Measurements from ENCODE around the gene ACRV1. TPM values are rescaled to one million over a fixed set of nuclear protein-coding genes. Genes with fewer than 3 reads are reported as not detected.

Gene ACRV1
- total and polyA plus RNA-seq, 2 of the 13 experiments (the other 11 are each of a cell fraction or from before 2014, with no cell fraction given) = not detected

DNA sequence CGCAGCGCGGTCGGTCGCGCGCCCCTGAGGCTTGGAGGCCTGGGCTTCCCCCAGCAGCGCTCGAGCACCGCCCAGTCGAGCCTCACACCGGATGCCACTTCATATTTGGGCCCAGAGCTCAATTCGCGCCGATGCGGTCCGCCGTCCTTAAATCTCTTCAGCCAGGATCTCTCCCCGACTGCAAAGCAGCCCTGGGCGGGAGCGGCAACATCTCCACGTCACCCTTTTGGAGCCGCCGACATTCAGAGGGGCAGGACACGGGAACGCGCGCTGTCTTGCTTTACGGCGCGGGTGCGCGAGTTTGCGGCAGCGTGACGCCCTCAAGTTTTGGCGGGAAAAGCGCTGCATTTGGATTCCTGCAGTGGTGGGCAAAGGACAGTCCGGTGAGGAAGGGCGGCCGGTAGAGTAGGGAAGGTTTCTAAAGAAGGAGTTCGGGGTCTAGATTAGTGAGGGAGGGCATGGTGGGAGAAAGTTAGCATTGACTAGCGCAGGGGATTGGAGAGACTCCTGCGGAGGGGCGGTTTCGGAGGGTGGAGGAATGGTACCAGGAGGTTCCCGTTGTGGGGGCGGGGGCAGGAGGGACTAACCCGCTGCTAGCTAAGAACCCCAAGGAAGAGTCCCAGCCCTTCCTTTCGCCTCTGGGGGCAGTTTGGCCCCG is 54.9 kb downstream of the ACRV1 start (continued):
- TF ChIP-seq ZNF556 (CRISPR knock-in tag; IDR thresholded peaks at IDR 0.05; ENCODE audit: borderline replicate concordance) = peak; percentile 75
- TF ChIP-seq SALL1 (CRISPR knock-in tag; IDR thresholded peaks at IDR 0.05) = peak; percentile 91
- TF ChIP-seq TCF7 (IDR thresholded peaks at IDR 0.05; ENCODE audit: low read depth) = no peak
- TF ChIP-seq NBN (conservative IDR thresholded peaks at IDR 0.05) = no peak
- TF ChIP-seq, protein P1, sequence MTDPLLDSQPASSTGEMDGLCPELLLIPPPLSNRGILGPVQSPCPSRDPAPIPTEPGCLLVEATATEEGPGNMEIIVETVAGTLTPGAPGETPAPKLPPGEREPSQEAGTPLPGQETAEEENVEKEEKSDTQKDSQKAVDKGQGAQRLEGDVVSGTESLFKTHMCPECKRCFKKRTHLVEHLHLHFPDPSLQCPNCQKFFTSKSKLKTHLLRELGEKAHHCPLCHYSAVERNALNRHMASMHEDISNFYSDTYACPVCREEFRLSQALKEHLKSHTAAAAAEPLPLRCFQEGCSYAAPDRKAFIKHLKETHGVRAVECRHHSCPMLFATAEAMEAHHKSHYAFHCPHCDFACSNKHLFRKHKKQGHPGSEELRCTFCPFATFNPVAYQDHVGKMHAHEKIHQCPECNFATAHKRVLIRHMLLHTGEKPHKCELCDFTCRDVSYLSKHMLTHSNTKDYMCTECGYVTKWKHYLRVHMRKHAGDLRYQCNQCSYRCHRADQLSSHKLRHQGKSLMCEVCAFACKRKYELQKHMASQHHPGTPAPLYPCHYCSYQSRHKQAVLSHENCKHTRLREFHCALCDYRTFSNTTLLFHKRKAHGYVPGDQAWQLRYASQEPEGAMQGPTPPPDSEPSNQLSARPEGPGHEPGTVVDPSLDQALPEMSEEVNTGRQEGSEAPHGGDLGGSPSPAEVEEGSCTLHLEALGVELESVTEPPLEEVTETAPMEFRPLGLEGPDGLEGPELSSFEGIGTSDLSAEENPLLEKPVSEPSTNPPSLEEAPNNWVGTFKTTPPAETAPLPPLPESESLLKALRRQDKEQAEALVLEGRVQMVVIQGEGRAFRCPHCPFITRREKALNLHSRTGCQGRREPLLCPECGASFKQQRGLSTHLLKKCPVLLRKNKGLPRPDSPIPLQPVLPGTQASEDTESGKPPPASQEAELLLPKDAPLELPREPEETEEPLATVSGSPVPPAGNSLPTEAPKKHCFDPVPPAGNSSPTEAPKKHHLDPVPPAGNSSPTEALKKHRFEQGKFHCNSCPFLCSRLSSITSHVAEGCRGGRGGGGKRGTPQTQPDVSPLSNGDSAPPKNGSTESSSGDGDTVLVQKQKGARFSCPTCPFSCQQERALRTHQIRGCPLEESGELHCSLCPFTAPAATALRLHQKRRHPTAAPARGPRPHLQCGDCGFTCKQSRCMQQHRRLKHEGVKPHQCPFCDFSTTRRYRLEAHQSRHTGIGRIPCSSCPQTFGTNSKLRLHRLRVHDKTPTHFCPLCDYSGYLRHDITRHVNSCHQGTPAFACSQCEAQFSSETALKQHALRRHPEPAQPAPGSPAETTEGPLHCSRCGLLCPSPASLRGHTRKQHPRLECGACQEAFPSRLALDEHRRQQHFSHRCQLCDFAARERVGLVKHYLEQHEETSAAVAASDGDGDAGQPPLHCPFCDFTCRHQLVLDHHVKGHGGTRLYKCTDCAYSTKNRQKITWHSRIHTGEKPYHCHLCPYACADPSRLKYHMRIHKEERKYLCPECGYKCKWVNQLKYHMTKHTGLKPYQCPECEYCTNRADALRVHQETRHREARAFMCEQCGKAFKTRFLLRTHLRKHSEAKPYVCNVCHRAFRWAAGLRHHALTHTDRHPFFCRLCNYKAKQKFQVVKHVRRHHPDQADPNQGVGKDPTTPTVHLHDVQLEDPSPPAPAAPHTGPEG (CRISPR knock-in tag; IDR thresholded peaks at IDR 0.05) = peak; percentile 95
- TF ChIP-seq ISL2 (CRISPR knock-in tag; IDR thresholded peaks at IDR 0.05) = peak; percentile 86
- TF ChIP-seq SOX13 (IDR thresholded peaks at IDR 0.05) = peak; percentile 3; the same call in 1 of the 2 replicates
- TF ChIP-seq SOX13 (CRISPR knock-in tag; conservative IDR thresholded peaks at IDR 0.05 in 1 of 2, IDR thresholded peaks at IDR 0.05 in 1 of 2) = no peak
- peak; percentile 80 for TF ChIP-seq XRCC5 (optimal IDR thresholded peaks at IDR 0.05; ENCODE audit: low read length)
- TF ChIP-seq, protein P2, sequence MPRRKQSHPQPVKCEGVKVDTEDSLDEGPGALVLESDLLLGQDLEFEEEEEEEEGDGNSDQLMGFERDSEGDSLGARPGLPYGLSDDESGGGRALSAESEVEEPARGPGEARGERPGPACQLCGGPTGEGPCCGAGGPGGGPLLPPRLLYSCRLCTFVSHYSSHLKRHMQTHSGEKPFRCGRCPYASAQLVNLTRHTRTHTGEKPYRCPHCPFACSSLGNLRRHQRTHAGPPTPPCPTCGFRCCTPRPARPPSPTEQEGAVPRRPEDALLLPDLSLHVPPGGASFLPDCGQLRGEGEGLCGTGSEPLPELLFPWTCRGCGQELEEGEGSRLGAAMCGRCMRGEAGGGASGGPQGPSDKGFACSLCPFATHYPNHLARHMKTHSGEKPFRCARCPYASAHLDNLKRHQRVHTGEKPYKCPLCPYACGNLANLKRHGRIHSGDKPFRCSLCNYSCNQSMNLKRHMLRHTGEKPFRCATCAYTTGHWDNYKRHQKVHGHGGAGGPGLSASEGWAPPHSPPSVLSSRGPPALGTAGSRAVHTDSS (CRISPR knock-in tag; conservative IDR thresholded peaks at IDR 0.05) = no peak
- TF ChIP-seq YEATS4 (CRISPR knock-in tag; IDR thresholded peaks at IDR 0.05; ENCODE audit: borderline replicate concordance) = peak; percentile 96
- TF ChIP-seq, protein P3, sequence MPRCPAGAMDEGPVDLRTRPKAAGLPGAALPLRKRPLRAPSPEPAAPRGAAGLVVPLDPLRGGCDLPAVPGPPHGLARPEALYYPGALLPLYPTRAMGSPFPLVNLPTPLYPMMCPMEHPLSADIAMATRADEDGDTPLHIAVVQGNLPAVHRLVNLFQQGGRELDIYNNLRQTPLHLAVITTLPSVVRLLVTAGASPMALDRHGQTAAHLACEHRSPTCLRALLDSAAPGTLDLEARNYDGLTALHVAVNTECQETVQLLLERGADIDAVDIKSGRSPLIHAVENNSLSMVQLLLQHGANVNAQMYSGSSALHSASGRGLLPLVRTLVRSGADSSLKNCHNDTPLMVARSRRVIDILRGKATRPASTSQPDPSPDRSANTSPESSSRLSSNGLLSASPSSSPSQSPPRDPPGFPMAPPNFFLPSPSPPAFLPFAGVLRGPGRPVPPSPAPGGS (CRISPR knock-in tag; IDR thresholded peaks at IDR 0.05) = peak; percentile 95
- TF ChIP-seq, protein P4, sequence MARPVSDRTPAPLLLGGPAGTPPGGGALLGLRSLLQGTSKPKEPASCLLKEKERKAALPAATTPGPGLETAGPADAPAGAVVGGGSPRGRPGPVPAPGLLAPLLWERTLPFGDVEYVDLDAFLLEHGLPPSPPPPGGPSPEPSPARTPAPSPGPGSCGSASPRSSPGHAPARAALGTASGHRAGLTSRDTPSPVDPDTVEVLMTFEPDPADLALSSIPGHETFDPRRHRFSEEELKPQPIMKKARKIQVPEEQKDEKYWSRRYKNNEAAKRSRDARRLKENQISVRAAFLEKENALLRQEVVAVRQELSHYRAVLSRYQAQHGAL (CRISPR knock-in tag; IDR thresholded peaks at IDR 0.05; ENCODE audit: not compliant biosample characterization) = peak; percentile 55
- TF ChIP-seq ZNF850 (CRISPR knock-in tag; conservative IDR thresholded peaks at IDR 0.05) = no peak
- TF ChIP-seq RXRA (CRISPR knock-in tag; IDR thresholded peaks at IDR 0.05) = 0 out of 2 replicates have a peak, but pooled peaks have one; percentile 34
- TF ChIP-seq ZNF766 (CRISPR knock-in tag; IDR thresholded peaks at IDR 0.05; ENCODE audit: borderline replicate concordance) = peak; percentile 71; the same call in 1 of the 2 replicates
- TF ChIP-seq JARID2 (CRISPR knock-in tag; IDR thresholded peaks at IDR 0.05; ENCODE audit: insufficient replicate concordance) = peak; percentile 33
- TF ChIP-seq ARHGAP35 (CRISPR knock-in tag; IDR thresholded peaks at IDR 0.05; ENCODE audit: borderline replicate concordance) = no peak; the same call in 1 of the 2 replicates
- TF ChIP-seq MIER3 (CRISPR knock-in tag; IDR thresholded peaks at IDR 0.05; ENCODE audit: borderline replicate concordance) = peak; percentile 29; the same call in 1 of the 2 replicates
- peak; percentile 95 for TF ChIP-seq RBFOX2 (IDR thresholded peaks at IDR 0.05; ENCODE audit: low read depth, low read length)

All from HepG2 (cell line).